Fibroblast of lung (primary cell): ENCODE measurements around the gene MRPL19.

ENCODE experiments used
- CTCF ChIP-seq, 2 donors: IDR thresholded peaks in 1 of 2; conservative IDR thresholded peaks in 1 of 2; 1 replicate in 1 of 2; 2 replicates in 1 of 2; pipeline ENCODE4 v1.5.1; 2011 to 2012; ENCODE audit warnings: low read length in 2 of 2, control low read depth in 1 of 2, inconsistent platforms in 1 of 2, low read depth in 1 of 2, mild to moderate bottlenecking in 1 of 2
- EZH2 ChIP-seq: IDR thresholded peaks from 2 replicates; pipeline ENCODE4 v1.5.1; 2012; ENCODE audit warnings: low read length, control low read depth, mild to moderate bottlenecking; ENCODE audit errors: missing control alignments

GRCh38 chr2:75603477-75603876, 43.1 kb upstream of the MRPL19 start:
- no peak for TF ChIP-seq CTCF (conservative IDR thresholded peaks at IDR 0.05 in 1 of 2, IDR thresholded peaks at IDR 0.05 in 1 of 2; ENCODE audit: low read depth in 1 of 2, low read length in 2 of 2)
- no peak for TF ChIP-seq EZH2
